NCI-H526 treated with DMSO at 0.1 percent for 48 hours (cell line): ENCODE data around the gene POMT1.
"Not testable (repeated sequence)": the region's sequence is repeated elsewhere in the genome, so short reads cannot be mapped to it uniquely, and the experiment has no call there.

ENCODE experiments used
- DNase-seq: peaks from one replicate; lab custom pipeline; 2025; lab: John Stamatoyannopoulos, UW

Gene POMT1

DNA sequence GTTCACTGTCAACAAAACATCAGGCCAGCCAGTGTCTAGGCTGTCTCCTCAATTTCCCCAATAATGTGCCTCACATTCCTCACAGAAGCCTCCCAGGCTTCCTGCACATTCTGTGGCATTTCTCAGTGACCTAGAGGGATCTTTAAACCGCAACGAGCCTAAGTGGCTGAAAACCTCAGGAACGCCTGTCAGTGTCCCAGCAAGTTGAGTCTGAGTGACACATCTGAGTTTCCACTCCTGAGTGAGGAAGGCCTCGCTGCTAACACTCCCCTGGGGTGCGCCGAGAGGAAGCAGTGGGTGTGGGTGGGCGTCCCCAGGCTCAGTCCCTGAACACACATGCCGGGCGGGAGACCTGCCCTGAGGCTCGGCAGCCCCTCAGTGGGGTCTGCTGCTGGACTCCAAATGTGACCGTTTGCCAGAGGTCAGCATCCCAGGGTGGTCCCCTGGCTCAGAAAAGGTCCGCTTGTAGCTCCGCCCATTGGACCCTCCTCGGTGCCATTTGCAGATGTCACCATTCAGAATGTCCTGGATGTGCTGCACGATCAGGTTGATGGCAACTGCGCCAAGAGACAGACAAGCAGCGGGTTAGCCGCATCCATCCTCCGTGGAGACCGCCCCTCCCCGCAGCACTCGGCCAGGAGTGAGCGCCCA lies 22.1 kb downstream of the POMT1 start:
- no peak for DNase-seq

DNA sequence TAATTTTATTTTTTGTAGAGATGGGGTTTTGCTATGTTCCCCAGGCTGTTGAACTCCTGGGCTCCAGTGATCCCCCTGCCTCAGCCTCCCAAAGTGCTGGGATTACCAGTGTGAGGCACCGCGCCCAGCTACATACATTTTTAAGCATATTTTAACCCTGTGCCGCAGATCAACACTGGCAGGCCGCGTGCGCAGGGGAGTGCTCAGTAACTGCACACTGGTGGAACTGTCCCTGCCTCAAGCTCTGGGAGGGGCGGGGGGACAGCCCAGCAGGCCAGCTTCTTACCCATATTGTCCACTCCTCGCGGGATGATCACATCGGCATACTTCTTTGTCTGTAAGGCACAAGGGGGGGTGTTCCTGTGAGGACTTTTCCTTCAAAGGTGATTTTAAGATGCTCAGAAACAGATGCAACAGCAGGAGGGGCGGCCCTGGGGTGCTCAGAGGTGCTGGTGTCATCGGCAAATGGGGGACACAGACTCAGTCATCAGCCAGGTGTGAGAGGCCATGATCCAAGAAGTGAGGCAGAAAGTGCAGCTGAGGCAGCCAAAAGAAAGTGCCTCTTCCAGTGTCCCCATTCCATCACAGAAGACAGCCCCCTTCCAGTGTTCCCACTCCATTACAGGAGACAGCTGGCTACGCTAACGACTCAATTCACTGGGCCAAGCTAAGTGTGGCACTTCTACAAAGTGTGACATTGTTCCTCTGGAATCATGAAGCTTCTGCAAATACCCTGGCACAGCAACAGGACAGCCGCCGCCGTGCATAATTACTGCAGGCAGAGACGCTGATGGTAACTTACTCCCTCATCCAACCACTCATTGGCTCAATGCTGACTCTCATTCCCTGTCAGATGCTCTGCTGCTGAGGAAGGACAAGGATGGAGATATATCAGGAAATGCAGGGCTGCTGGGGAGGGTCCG lies 23.2 kb downstream of the POMT1 start:
- DNase-seq = no peak

DNA sequence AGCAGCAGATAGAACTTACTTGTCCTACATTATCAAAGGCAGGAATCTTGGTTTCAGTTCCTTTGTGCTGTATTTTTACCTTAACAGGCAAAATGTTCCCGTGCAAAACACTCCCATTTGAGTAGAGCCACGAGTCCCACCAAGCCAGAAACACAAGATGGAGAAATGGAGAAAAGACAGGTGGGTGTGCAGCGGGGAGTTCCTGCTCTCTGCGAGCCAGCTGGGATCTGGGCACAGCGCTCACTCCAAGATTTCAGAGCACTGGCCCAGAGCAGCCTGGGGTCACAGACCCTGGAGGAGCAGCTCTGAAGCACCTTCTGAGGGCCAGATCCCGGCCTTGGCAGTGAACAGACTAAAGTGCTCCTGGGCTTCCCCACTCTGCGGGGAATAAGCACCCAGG lies 25.5 kb downstream of the POMT1 start:
- no peak for DNase-seq

DNA sequence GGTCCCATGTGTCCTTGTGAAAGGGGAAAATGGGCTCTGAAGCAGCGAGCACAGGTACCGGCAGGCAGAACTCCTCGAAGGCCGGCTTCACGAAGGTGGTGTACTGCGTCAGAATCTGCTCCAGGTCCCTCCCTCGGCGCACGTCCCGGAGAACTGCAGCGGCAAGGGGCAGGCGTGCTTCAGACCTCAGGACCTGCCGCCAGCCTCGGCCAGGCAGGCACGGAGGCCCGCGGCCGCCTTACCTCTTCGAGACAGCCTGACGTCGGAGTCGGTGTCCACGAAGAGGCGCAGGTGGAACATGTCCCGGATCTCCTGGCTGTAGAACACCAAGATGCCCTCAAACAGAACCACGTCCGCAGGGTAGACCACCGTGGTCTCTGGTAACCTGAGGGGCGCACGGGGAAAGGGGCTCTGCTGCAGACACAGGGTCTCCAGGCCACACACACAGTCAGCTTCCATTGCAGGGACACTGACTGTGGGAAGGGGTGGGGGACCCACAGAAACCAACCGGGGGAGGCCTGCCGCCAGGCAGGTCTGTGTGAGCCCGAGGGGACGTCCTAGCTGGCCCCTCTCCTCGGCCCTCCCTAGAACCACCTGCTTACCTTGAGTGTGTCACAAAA lies 26.3 kb downstream of the POMT1 start:
- DNase-seq = no peak

DNA sequence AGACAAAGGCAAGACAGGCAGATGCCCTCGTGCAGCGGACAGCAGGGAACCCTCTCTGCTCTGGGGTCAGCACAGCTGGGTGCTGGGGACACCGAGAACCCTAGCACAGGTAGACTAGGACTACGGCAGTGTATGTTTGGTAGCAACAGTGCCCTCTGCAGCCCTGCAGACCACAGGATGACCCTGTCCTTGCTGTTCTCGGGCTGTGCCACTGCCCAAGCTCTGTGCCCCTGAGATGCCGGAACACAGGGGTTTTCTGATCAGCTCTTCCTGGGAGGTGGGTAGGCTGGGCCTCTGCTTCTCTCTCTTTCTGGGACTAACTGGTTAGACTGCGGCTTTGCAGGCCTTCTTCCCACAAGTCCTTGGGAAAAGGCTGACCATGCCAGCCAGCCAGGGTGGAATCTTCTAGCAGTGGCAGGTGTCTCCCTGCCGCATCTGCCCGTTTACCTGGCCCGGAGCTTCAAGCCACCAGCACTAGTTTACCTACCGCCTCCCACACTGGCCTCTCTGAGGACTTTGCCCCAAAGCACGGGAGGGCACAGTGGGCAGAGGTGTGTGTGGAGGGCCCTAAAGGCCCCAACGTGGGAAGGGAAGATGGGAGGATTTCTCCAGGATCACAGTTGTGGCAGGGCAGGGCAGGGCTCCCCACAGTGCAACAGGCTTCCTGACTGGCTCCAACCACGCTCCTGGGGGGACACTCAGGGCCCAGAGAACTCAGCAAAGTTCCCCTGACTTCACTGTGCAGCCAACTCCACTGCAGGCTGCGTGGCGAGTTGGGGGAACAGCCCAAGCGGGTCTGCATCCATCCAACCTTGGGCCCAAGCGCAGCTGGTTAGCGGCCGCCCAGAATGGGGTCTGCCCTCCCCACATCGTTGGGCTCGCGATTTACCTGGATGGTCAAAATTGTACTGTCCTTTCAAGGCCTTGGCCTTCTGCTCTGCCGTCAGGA lies 27.2 kb downstream of the POMT1 start:
- no peak for DNase-seq

DNA sequence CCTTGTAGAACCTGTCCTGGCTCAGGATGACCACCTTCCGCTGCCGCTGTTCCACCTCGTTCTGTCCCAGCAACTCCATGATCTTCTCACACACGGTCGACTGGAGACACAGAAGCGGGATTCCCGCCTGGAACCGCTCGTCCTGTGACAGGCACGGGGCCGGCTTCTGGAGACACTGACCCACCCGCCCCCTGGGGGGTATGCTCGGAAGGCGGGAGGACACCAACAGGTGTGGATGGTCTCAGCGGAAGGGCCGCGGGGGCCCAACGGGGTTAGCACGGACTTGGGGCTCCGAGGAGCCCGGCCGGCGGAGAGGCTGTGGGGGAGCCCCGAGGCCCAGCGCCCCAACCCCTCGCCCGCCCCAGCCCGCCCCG lies 27.8 kb downstream of the POMT1 start:
- no peak for DNase-seq

DNA sequence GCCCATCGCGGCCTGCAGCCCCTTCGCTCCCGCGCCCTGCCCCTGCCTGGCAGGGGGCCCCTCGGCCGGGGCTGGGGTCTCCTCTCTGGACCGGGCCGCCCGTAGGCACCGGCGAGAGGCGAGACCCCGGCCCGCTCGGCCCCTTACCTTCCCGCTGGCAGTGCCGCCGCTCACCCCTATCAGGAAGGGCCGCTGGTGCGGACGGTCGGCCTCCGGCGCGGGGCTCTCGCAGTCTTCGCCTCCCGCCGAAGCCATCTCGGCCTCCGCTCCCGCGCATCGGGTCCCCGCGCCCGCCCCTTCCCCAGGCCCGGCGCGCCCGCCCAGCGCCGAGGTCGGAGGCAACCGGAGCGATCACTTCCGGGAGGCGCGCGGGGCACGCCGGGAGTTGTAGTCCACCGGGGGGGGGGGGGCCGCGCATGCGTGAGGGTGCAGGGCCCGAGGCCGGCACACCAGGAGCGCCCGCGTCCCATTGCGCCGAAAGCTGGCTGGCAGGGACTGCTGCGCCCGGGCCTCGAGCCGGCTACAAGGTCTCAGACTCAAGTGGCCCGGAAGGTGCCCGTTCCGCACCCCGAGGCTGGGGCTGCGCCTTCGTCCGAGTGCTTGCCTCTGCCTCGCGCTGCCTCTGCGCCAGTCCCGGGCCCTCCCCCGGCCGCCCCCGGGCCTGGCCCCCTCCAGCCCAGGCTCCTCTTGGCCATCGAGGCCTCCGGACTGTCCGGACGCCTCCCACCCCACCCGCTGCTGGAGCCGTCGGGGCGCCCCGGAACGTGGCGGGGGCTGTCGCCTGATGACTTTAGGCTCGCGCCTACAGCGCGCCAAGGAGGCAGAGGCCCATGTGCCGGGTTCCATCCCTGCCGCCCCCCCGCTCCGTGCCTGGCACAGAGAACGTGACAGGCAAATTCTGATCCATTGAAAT lies 28.5 kb downstream of the POMT1 start, which contains the start of gene UCK1:
Gene UCK1 (minus strand): TSS at position 344 of the 913 bp plus-strand sequence. CDS start 89 bp downstream, at position 255.
- peak; percentile 23 for DNase-seq

DNA sequence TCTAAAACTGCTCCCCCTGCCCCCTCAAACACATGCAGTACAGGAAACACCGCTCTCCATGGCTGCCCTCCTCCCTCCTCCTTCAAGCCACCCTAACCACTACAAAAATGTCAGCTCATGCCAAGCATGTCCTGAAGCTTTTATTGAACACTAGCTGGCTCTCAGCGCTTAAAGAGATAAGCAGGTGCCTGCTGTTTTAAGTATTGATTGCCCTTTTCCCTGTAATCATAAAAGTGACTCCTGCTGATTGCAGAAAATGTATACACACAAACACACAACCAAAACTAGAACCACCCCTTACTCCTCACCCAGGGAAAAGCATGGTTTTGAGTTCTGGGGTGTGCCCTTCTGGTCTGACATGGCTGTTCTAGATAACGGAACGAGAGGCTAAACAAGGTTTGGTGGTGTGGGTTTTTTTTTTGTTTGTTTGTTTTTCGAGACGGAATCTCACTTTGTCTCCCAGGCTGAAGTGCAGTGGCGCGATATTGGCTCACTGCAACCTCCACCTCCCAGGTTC lies 32.1 kb downstream of the POMT1 start:
- no peak for DNase-seq

DNA sequence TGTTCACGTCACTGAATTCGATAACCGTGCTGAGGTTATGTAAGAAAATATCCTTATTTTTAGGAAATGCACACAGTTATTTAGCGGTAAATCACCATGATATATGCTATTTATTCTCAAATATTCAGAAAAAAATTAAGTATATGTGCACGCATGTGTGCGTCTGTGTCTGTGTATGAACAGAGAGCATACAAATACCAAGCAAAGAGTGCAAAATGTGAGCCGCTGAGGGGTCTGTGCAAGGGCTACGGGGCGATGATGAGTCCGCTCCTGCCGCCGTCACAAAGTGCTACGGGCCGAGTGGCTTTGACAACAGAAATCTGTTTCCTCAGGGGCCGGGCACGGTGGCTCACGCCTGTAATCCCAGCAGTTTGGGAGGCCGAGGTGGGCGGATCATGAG lies 35.2 kb downstream of the POMT1 start:
- no peak for DNase-seq

DNA sequence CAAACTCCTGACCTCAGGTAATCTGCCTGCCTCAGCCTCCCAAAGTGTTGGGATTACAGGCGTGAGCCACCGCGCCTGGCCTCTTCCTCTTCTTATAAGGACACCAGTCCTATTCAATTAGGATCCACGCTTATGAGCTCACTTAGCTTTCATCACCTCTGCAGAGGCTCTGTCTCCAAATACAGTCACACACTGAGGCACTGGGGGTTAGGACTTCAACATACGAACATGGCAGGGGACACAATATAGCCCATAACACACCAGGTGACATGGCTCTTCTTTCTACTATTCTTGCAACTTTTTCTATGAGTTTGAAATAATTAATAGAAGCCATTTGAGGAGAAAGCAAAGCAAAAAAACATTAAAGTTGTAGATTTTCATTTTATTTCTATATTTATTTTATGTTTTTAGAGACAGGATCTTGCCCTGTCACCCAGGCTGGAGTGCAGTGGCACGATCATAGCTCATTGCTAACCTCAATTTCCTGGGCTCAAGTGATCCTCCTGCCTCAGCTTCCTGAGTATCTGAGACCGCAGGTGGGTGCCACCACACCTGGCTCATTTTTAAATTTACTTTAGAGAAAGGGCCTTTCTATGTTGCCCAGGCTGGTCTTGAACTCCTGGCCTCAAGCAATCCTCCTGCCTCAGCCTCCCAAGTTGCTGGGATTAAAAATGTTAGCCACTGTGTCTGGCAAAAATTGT lies 36.7 kb downstream of the POMT1 start:
- no peak for DNase-seq

DNA sequence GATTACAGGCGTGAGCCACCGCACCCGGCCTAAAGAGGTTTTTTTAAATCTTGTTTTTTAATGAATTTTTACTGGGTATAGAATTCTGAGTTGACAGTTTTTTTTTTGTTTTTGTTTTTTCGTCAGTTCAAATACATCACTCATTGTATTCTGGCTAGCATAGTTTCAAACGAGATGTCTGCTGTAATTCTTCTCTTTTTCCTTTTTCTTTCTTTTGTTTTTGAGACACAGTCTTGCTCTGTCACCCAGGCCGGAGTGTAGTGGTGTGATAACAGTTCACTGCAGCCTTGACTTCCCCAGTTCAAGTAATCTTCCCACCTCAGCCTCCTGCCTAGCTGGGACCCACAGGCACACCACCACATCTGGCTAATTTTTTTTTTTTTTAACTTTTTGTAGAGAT lies 40.4 kb downstream of the POMT1 start:
- no peak for DNase-seq

DNA sequence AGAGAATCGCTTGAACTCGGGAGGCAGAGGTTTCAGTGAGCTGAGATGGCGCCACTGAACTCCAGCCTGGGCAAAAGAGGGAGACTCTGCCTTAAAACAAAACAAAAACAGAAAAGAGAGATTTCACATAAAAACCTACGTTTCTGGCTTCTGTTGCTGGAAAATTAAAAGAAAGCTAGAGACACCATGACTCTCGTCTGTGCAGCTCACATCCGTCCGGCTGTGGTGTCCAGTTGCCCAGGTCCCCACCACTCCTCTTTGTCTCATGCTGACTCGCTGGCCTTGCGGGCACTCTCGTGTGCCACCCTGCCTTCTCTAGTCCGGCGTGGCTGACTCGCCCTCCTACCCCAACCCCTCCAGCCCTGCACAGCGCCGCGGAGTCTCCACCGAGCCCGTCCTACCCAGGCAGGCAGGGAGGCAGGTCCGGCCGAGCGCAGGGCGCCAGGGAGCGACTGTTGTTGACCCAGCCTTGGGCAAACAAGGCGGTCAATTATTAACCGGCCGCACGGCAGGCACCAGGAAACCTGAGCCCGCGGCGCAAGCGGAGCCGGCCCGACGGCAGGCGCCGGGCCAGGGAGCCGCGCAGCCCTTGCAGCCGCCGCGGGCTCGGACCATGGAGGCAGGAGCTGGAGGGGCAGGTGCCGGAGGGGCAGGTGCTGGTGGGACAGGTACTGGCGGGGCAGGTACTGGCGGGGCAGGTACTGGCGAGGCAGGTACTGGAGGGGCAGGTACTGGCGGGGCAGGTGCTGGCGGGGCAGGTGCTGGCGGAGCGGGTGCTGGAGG lies 42.5 kb downstream of the POMT1 start, which contains the start of gene PRRT1B:
Gene PRRT1B (plus strand): TSS at position 521 of the 783 bp plus-strand sequence. CDS start 93 bp downstream, at position 614.
- DNase-seq = peak; percentile 27

DNA sequence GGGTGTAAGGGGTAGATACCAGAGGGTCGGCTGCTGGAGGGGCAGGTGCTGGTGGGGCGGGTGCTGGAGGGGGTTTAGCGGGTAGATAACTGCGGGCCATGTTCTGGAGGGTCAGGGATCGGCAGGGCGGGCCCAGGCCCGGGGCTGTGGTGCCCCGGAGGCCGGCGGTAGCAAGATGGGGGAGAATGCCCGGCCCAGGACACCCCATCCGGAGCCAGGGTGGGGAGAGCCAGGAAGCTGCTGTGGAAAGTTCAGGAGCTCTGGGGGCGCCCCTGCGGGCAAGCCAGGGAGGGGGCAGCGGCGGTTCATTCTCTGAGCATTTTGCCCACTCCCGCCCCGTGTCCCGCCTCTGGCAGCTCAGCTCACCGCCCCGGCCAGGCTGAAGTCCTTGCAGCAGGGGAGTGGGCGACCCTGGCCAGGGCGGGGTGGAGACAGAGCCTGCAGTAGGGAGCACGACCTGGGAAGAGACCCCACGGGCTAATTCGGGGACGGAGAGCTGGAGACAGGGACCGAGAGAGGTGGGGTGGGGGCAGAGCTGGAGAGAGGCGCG lies 43.1 kb downstream of the POMT1 start:
- DNase-seq = no peak

DNA sequence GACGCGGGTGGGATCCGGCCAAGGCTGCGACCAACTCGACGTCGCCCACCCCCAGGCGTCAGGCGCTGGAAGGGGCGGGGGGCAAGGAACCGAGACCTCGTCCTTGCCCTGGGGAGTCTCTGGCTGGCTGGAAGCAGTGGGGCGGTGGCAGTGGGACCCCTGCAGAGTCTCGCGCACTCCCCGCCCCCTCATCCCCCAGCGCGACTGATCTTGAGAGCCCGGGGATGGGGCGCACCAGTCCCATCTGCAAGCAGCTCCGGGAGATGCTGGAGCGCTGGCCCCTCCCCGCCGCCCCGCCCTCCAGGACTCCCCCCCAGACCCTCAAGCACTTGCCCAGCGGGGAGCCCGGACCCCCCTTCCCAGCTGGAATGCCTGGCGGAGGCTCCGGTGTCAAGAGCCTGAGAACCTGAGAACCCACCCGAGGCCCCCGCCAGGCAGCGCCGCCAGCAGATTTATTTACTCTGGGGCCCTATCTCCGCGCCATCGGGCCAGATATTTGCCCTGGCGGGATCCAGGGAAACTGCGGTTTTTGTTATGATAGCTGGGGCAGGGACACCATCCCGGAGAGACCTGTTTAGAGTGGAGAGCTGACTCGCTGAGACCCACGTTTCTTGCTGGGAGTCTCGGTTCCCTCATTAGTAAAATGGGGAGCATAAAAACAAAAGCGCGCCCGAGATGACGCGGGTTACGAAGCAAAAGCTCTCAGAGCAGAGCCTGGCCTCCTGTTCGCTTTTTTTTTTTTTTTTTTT lies 43.8 kb downstream of the POMT1 start:
- DNase-seq = peak; percentile 12

DNA sequence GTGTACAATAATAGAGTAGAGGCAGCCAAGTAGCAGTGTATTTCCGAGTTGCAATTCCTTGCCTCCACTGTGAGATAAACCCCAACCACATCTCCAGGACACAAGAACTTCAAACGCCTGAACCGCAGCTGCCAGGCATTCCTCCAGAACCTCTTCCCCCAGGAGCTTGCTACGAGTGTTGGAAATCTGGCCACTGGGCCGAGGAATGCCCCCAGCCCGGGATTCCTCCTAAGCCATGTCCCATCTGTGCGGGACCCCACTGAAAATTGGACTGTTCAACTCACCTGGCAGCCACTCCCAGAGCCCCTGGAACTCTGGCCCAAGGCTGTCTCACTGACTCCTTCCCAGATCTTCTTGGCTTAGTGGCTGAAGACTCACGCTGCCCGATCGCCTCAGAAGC lies 46.5 kb downstream of the POMT1 start:
- DNase-seq = not testable (repeated sequence)

DNA sequence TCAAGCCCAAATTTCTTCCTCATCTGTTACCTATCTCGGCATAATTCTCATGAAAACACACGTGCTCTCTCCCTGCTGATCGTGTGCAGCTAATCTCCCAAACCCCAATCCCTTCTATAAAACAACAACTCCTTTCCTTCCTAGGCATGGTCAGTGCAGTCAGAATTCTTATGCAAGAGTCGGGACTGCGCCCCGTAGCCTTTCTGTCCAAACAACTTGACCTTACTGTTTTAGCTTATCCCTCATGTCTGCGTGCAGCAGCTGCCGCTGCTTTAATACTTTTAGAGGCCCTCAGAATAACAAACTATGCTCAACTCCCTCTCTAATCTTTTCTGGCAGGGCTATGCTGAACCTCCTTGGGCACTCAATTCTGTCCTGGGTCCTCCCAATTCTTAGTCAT lies 47.7 kb downstream of the POMT1 start:
- not testable (repeated sequence) for DNase-seq

DNA sequence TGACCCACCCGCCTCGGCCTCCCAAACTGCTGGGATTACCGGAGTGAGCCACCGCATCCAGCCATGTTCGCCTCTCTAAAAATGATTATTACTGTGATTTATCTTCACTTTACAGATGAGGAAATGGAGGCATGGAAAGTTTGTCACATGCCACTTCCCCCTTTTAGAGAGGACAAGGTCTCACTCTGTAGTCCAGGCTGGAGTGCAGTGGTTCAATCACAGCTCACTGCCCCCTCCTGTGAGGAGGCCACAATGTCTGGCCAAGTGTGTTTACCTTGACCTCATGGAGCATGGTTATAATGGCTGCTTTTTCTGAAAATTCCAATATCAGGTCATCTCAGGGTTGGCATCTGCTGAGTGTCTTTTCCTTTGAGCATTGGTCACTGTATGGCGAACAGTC lies 49.3 kb downstream of the POMT1 start:
- no peak for DNase-seq
